Hematopoietic multipotent progenitor cell (in vitro differentiated cells): ENCODE measurements around the gene PSME3IP1. TPM values are rescaled to one million over a fixed set of nuclear protein-coding genes. Genes with fewer than 3 reads are reported as not detected.

Experiments
- DNase-seq, 3 donors: peaks; one replicate each; pipeline ENCODE4 v3.0.0-alpha.2; 2011 to 2015; ENCODE audit warnings: low read depth in 2 of 3, low spot score in 2 of 3
- total RNA-seq: library from RNA; depleted of rRNA; stranded (reverse); fragments of >200 nt; gene quantifications from one replicate; pipeline ENCODE4 v1.2.3, GENCODE V29; 2012

PSME3IP1 gene
- total RNA-seq, 1 donor, result 48.5 TPM

DNA sequence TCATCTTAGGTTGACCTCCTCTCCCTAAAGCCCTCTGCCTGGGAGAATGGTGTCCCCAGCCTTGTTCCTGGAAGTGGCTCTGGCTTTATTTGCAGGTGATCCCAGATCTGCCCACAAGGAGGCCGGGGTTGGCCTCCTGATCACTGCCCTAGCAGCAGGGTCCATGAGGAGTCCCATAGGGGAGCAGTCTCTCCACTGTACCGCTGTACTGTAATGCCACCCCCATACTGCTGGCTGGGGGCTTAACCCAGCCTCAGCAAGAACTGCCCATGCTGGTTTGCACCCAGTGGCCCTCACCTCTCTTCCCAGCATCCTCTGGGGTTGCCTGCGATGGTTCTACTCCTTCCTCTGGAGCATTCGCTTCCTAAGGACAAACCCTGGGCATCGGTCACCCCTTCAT lies 39.1 kb downstream of the PSME3IP1 start:
- no peak for DNase-seq

DNA sequence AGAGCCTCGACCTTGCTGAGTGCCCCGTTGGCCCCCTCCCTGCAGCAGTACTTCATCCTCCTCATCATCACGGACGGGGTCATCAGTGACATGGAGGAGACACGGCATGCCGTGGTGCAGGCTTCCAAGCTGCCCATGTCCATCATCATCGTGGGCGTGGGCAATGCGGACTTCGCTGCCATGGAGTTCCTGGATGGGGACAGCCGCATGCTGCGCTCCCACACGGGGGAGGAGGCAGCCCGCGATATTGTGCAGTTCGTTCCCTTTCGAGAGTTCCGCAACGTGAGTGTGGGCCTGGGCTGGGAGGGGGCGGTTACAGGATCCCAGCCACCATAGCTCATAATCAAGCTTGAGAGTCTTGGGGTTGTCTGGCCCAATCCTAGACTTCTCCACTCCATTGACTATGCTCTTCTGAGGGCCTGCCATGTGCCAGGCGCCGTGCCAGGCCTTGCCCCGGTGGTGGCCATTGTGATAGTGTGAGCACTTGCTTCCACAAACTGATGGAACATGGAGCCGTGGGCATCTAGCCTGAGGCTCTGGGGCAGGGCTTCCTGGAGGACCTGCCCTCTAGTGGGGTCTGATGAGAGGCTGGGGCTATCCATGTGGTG lies 39.7 kb downstream of the PSME3IP1 start:
- no peak for DNase-seq

DNA sequence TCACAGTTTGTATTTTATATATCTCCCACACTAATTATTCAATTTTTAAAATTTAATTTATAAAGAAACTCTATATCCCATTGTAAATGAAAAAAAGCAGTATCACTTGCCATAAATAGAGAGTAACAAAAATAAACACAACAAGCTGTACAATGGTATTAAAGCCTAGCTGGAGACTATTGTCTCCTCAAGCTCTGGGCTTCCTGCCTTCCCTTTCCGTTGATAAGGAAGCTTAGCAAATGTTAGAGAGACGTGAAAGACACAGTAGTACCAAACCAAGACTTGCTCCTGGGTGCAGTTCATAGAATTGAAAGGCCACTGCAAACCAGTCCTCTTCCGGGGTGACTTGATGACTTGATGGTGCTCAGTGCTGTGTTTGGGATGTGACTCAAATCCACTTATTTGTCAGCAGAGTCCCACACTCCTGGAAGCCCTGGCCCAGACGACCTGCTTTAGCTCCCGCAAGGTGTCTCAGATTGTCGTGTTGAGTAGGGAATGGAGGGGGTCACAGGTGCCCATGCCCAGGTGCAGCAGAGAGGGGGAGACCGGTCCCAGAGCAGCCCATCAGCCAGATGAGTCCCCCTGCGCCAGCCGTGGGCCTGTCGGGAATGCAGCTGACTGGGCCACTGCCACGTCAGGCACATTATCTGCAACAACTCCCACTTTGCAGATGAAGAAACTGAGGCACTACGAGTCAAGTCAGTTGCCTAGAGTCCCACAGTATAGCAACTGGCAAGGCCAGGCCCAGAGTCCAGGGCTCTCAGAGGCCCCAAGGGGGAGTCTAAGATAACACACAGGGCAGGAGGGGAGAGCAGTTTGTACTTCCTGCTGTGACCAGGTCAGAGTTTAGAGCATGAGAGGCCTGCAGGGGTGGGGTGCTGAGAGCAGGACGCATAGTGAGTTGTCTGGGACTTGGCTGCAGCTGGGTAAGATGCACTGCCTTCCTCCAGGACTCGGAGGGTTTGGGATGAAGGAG lies 40.5 kb downstream of the PSME3IP1 start:
- DNase-seq, result no peak

DNA sequence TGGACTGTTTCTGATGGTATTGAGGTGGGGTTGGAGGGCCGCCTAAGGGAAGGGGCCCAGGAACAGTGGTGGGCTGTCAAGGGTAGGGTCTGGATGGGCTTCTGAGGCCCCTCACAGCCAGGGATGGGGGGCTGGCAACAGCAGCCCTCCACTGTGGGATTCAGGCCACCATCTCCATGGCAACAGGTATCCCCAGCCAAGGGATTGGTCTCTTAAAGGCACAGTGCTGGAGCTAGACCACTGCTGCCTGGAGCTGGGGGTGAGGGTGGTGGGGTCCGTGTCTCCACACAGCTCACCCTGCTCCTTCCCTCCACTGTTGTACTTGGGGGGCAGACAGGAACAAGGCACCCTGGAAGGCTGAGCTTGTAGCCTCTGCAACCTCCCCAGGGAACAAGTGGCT lies 41.8 kb downstream of the PSME3IP1 start:
- DNase-seq, result no peak

DNA sequence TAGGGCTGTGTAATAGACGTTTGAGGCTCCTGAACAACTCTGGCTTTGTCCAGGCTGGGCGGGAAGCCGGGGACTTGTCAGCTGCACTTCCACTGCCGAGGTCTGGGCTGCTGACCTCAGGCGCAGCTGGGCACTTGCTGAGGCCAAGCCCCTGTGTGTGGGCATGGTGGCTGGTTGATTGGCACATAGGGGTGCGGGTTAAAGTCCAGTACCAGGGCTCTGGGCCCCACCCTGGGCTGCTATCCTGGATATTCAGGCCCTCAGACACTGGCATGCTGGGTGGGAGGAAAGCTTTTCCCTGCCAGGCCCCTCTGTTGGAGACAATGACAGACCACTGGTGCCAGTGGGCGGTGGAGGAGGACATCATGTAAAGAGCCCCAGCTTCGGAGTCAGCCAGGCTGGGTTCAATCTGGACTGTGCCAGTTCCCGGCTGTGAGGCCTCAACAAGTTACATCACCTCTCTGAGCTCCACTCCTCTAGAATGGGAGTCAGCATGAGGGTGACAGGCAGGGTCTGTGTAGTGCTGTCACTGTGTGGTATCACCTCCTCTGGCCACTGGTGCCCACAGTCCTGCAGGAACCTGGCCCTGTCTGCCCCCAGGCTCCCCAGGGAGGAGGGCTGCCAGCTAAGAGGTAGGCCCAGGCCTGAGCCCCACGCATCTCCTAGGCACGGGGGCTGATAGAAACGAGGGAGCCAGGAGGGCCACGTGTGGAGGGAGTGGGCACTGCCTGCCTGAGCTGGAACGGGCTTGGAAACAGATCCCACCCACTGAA lies 42.5 kb downstream of the PSME3IP1 start:
- DNase-seq, result no peak

DNA sequence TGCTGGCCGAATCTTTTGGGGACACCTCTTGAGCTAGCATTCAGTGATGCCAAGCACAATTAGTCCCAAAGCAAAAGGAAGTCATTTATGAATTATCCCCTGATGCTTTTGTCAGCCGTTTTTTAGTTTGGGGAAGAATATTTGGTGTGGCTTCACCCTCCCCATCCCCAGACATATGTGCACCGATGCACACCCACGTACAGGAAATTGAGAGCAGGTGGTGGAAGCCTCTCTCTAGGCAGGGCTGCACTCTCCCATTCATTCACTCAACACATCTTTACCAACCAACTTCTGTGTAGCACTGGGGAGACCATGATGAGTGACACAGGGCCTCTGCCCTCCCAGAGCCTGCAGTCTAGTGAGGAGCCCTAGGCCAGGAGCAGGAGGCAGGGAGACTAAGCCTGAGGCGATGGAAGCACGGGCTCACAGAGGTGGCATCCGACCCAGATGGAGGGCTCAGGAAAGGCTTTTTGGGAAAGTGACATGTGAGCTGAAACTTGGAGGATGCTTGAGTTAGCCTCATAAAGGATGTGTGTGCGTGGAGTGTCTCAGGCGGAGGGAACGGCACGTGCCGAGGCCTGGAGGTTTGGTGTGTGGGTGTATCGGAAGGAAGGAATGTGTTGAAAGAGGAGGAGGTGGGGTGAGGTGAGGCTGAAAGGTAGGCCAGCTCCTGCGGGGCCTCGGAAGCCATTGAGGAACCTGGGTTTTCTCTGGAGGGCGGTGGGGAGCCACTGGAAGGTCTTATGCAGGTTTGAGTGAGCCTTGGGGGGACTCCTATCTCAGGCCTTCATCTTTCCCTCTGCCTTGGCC lies 43.8 kb downstream of the PSME3IP1 start:
- DNase-seq, result peak in 2 of 3 donors; percentile 40 to 87

DNA sequence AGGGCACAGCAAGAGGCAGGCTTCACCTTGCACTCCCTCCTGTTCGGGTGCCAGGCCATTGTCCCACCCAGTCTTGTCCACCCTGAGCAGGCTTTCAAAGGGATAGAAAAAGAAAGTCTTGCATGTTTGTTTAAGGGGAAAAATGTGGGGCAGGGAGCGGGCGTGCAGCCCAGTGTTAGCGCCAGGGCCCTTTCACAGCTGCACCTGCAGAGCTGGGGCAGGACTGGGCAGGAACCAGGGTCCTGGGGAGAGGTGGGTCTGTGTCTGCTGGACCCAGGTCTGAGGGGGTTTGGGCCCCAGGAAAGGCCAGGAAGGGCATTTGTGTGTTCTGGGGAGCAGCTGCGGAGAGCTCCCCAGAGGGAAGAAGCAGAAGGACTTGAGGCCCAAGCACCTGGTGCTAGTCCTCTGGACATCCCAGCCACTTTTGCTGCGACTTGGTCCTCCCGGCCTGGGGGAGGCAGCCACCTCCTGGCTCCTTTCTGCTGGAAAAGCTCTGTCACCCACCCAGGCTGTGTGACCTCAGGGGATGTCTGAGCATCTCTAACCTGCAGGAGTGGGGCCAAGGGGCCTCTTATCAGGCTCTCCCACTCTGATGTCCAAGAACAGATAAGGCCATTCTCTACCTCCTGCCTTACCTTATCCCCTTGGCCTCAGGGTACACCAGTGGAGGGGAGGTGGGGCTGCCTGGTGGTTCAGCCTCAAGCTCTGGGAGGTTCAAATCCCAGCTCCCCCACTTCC lies 44.7 kb downstream of the PSME3IP1 start:
- DNase-seq, result no peak

DNA sequence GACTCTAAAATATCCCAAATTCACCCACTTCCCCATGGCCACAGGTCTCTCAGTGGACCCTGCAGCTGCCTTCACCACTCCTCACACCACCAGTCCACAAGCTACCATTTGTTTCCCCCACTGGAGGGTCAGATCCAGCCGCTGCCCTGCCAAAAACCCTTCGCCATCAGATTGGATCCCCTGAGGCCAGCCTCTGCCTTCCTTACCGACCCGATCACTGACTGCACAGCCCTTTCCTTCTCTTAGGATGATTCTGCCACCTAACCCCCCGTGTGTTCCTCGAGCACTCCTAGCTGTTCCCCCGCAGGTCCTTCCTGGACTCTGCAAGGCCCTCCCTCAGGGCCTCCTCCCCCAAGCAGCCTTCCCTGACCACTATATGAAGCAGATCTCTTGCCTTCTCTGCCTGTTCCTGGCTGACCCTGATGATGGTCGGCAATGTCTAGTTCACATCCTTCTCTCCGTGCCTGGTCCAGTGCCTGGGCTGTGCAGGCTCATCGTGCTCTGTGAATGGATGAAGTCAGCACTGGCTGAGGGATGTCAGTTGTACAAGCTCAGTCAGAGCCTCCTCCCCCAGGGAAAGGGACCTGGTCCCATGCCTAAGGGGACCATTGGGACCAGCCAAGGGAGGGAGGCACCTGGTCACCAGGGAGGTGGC lies 47.4 kb downstream of the PSME3IP1 start:
- DNase-seq, result no peak

DNA sequence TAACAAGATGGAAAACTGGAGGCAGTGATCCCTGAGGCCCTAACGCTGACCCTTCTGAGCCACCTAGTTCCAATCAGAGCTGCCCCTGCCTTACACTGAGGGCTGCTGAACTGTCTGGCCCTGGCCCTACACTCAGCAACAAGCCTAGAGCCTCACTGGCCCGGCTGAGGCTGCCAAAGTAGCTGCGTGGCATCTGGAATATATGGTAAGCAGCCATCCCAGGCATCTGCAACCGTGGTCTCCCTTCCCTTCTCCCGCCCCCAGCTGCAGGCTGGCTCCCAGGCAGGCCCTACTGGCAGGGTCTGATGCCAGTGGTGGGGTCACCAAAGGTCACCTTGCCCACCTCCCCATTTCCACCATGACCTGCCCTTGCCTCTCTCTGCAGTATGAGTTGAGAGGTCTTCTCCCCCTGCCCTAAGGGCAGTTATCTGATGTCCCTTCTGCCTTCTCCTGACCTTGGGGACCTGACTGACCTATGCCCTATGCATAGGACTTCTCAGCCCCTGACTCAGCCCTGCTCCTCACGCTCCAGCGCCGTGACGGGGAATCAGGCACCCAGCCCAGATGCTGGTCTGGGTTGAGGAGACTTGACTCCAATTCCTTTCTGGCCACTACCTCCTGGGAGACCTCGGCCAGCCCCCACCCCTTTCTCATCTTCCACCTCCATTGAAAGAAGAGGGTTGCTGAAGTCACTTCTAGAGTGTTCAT lies 48.1 kb downstream of the PSME3IP1 start:
- no peak for DNase-seq

DNA sequence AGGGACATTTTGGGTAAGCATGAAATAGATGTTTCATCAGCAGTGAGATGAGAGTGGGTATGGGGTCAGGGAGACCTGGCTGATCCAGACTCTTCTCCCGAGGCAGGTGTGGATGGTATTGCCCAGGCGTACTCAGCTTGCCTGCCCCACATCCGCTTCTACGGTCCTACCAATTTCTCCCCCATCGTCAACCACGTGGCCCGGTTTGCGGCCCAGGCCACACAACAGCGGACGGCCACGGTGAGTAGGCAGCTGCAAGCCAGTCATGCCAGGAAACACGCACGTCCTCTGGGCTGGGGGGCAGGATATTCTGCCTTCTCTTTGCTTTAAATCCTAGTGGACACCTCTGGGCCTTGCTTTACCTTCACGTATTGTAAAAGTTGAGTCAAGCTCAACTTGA lies 48.8 kb downstream of the PSME3IP1 start:
- no peak for DNase-seq

DNA sequence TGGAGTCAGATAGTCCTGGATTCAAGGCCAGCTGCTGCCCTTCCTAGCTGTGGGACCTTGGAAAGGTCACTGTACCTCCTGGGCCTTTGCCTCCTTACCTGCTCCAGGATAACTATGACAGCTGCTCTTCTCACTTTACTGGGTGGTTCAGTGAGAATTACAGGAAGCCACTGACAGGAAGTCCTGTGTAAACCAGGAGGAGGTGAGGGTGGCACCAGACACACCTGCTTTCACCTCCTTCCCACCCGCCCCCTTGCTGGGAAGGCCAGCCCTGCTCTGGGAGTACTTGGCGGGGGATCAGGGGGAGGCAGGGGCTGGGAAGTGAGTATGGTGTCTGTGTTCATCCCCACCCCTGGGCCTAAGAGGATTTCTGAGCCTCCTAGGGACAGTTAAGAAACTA lies 50.9 kb downstream of the PSME3IP1 start:
- no peak for DNase-seq

DNA sequence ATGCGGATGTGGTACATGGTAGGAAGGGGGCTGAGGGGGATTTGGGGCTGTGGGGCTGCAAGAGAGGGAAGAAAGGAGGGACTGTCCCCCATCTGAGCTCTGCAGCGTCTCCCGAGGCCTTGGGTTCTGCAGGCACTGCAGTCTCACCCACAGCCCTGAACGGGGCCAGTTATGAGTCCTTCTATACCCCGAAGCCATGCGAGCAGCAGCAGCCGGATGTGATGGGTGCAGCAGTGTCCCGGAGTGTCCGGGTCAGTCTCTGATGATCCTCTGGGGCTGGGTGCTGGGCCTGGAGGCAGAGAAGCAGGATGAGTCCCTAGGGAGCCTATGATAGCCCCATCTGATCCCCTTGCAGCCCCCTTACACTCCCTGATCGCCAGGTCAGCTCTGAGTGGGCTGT lies 52.0 kb downstream of the PSME3IP1 start:
- DNase-seq, result no peak

DNA sequence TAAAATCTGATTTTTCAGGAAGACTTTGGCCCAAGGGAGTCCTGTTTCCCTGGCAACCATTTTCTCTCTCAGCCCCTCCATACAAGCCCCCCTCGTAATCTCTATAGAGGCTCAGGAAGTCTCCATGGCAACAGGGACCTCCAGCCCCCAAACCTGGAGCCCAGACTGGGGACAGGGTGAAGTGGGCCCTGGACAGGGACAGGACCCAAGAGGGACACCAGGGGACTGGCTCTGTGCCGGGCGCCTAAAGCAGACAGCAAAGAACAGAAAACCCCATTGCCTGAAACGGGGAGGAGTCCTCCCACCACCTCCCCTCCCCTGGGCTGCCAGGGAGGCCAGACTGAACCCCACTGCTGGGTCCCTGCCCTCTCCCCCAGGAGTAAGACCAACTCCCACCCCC lies 52.8 kb downstream of the PSME3IP1 start:
- no peak for DNase-seq

DNA sequence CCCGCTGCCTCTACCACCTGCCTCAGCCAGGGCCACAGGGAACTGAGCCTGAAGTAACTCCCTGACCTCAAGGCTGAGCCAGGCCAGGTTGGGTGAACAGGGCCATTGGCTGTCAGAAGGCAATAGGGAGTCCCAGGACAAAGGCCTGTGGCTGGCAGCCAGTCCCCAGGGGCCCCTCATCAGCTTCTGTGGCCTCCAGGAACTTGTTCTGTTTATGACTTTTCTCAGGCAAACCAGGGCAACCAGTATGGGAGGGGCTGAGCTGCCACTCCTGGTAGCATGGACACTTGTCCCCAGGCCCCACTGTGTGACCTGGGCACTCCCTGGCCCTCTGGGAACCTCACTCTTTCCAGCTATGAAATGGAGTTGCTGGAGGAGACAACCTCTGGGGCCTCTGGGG lies 53.4 kb downstream of the PSME3IP1 start:
- DNase-seq, result no peak

DNA sequence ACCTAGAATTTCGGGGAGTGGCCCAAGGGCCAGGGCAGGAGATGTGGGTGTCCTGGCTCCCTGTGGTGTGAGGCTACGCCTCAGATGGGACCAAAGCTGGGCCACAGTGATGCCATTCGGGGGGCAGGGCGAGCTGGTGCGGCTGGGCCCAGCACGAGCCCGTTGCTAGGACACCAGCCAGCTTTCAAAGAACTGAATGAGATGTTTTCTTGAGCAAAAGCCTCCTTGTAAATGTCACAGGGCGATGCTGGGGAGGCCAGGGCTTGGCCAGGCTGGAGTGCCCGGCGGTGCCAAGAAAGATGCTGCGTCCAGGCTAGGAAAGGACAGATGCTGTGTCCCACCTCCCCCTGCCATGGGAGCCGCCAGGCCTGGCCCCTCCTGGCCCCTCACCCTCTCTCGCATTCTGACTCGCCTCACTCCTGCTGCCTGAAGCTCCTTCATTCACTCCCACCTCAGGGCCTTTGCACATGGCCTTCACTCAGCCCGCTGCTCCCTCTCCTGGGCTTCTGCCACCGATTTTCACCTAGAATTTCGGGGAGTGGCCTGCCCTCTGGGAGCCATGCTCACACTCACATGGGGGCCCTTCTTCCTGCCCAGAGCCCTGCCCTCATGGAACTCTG lies 54.4 kb downstream of the PSME3IP1 start:
- DNase-seq, result no peak

DNA sequence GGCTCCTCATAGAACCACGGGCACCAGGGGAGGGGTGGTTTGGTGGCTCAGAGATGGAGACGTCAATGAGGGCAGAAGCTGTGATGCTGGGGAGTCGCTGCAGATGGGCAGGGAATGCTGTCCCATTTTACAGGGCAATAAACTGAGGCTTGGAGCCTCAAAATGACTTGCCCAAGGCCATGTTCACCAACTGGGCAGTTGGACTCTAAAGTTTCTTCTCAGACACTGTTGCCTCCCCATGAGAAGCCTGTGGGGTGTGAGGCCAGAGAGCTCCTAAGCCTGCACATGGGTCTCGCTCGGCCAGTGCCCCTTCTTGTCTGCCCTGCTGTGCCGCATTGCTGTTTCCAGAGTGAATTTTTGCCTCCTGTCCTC lies 54.9 kb downstream of the PSME3IP1 start:
- DNase-seq, result no peak

DNA sequence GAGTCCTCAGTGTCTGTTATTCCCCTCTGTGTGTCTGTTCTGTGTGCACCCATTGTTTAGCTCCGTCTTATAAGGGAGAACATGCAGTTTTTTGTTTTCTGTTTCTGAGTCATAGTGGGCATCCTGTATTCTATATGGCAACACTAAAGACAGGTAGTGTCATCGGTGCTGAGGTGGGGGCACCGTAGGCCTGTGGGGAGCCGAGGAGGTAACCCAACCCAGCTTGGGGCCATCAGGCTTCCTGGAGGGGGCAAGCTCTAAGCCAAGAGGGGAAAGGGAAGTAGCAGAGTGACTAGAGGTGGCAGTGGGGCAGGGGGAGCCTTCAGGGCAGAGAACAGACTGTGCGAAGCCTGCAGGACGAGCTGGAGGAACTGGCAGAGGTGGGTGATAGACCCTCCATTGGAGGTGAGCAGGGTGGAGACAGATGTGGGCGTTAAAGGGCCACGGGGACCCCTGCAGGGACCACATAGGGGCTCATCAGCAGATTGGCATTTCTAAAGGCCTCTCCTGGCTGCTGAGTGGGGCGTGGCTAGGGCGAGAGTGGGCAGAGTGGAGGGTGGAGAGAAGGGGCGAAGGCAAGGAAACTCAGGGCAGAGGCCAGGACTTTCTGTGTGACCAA lies 57.0 kb downstream of the PSME3IP1 start:
- peak in 2 of 3 donors; percentile 37 to 45 for DNase-seq

DNA sequence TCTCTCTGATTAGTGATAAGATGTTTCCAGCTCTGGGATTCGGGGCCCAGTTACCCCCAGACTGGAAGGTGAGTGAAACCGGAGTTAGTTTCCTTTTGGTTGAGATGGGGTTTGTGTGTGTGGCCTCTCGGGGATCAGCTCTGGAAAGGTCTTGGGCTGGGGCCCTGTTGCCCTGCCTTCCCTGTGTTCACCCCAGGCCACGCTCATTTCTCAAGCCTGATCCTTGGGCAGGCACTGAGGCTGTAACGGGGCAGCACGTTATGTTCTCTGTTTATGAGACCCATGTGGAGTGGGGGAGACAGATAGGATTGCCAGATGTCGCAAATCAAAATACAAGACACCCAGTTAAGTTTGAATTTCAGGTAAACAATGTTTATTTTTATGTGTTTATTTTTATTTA lies 58.0 kb downstream of the PSME3IP1 start:
- DNase-seq, result no peak
